GM12874 (cell line): ENCODE results near the gene IRS2.

Source experiments
- TF ChIP-seq, protein P1 (sequence below): IDR thresholded peaks from 2 replicates; pipeline ENCODE4 v1.5.1; 2011; ENCODE audit warnings: low read depth, mild to moderate bottlenecking, control low read depth, low read length, moderate library complexity; ENCODE audit not compliant: insufficient read depth

IRS2 gene

DNA sequence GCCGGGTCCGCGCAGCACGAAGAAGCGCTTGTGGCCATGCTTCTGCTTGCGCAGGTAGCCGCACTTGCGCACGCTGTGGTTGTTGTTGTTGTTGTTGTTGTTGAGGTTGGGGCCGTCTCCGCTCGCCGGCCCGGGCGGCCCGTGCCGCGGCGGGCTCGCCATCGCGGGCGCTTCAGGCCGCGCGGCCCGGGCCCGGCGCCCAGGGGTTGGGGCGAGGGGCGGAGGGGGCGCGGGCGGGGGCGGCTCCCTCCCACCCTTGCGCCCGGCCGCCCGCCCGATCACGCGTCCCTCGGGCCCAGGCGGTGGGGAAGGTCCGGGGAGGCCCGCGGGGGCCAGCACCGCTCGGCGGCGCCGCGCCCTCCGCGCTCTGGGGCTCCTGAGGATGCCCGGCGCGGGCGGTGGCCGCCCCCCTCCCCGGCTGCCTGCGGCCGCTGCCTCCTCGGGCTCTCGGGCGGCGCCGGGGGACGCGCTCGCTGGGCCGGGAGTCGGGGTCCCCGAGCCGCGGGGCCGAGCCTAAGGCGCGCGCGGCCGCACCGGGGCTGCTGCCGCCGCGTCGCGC, 412 bp downstream of the IRS2 start:
- TF ChIP-seq, protein P1, sequence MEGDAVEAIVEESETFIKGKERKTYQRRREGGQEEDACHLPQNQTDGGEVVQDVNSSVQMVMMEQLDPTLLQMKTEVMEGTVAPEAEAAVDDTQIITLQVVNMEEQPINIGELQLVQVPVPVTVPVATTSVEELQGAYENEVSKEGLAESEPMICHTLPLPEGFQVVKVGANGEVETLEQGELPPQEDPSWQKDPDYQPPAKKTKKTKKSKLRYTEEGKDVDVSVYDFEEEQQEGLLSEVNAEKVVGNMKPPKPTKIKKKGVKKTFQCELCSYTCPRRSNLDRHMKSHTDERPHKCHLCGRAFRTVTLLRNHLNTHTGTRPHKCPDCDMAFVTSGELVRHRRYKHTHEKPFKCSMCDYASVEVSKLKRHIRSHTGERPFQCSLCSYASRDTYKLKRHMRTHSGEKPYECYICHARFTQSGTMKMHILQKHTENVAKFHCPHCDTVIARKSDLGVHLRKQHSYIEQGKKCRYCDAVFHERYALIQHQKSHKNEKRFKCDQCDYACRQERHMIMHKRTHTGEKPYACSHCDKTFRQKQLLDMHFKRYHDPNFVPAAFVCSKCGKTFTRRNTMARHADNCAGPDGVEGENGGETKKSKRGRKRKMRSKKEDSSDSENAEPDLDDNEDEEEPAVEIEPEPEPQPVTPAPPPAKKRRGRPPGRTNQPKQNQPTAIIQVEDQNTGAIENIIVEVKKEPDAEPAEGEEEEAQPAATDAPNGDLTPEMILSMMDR: no peak

- TF ChIP-seq, protein P1: no peak
Observed at GRCh38 chr13:109785141-109785891, 1.1 kb downstream of the IRS2 start.

DNA sequence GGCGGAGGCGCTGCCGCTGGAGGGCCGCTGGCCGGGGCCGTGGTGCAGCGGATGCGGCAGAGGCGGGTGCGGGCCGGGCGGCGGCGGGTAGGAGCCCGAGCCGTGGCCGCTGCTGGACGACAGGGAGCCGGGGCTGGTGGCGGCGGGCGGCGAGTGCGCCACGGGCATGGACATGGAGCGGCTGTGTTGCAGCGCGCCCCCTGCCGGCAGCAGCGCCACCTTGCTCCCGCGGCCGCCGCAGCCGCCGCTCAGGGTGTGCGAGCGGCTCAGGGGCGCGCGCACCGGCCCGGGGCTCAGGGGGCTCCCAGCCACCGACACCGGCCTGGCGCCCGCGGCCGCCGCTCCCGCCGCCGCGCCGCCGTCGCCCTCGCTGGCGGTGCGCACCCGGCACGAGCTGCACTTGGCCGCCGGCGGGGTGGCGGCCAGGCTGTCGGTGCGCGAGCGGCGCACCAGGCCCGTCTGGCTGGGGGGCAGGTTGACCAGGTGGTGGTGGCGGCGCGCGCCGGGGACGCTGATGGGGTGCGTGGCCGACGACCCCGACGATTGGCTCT, 1.7 kb downstream of the IRS2 start:
- TF ChIP-seq, protein P1: peak; percentile 33; the same call in 1 of the 2 replicates

DNA sequence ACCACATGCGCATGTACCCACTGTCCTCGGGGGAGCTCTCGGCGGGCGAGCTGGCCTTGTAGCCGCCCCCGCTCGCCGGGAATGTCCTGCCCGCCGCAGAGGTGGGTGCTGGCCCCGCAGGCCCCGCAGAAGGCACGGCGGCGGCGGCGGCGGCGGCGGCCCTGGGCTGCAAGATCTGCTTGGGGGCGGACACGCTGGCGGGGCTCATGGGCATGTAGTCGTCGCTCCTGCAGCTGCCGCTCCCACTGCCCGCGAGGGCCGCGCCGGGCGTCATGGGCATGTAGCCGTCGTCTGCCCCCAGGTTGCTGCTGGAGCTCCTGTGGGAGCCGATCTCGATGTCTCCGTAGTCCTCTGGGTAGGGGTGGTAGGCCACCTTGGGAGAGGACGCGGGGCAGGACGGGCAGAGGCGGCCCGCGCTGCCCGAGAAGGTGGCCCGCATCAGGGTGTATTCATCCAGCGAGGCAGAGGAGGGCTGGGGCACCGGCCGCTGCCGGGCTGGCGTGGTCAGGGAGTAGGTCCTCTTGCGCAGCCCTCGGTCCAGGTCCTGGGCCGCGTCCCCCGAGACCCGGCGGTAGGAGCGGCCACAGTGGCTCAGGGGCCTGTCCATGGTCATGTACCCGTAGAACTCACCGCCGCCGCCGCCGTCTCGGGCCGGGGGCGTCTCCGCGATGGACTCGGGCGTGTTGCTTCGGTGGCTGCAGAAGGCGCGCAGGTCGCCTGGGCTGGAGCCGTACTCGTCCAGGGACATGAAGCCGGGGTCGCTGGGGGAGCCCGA, 2.4 kb downstream of the IRS2 start:
- TF ChIP-seq, protein P1: no peak

GRCh38 chr13:109783447-109783814, 3.0 kb downstream of the IRS2 start:
- TF ChIP-seq, protein P1: no peak

GRCh38 chr13:109782823-109783431, 3.5 kb downstream of the IRS2 start:
- TF ChIP-seq, protein P1: no peak
